Measurements from ENCODE around the gene MTUS2.
"Not testable (repeated sequence)": the region's sequence is repeated elsewhere in the genome, so short reads cannot be mapped to it uniquely, and the experiment has no call there.

Gene MTUS2

DNA sequence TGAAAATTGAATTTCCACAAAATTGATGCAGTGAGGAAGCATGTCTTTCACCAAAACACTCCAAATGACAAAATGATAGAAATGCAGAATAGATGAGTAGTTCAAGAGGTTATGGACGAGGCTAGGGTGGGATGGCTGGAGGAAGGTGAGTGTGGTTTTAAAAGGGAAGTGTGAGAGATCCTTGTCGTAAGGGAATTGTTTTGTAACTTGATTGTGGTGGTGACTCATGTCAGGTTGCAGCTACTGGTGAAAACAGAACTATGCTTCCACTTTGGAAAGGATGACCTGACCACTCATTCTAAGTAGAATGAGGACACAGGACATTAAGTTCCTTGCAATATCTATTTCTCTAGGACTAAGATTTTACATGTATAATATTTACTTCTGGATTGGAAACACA, 345.7 kb downstream of the MTUS2 start:
- DNase-seq (ENCODE audit: low read depth), result no peak

DNA sequence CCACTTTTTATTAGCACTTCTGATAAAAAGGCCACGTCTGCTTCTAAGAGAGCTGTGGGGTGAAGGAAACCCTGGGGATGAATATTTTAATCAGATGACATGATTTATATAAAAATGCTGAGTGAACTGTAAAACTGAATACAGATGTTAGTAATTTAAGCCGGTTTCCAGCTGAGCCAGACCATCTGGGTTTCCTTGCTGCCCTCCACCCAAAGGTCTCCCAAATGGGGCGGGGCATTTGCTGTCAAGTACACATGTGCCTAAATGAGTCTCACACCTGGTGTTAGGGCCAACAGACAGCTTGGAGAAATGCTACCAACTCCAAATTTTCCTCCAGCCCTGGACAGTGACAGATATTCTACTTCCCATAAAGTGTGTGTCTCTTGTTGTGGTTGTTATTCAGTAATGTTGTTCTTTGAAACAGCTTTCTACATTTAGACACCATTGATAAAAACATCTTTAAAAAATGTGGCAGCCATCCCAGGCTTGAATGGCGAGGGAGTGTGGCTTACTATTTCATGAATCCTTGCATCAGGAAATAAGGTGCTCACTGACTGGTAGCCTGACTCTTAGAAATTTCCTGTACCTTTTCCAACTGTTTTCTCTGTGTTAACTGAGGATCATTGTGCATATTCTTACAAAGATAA, 350.4 kb downstream of the MTUS2 start:
- DNase-seq (ENCODE audit: low read depth), result no peak

DNA sequence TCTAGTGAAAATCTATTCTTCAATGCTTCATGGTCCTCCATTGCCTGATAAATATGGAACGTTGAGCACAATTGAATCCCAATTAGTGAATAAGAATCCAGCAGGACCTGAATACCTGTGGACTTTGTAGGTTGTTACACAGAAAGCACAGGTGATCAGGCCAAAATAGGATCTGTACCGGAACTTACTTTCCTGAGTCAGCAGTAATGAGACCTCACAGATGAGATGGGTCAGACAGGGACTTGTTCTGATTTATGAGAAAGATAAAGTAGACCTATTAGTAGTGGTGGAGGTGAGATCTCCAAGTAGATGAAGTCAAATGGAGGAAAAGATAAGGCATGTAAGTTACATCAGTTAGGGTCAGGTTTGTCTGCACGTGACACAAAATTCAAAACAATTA, 351.1 kb downstream of the MTUS2 start:
- DNase-seq (ENCODE audit: low read depth), result no peak

DNA sequence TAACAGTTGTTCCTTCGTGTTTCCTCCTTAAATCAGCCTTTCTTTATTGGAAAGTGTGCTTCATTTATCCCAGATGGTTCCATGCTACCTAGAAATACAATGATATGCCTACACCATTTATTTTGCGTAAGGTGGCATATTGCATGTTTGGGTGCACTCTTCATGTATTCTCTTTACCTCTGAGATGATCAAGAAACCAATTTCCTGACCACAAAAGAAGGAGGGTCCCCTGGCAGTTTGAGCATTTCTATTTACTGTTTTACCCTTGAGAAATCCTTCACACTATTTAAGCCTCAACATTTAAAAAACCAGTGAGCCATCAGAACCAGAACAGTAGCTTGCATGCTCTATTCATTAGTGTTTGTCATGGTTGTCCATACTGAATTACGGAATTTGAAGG, 354.0 kb downstream of the MTUS2 start:
- no peak for DNase-seq (ENCODE audit: low read depth)

DNA sequence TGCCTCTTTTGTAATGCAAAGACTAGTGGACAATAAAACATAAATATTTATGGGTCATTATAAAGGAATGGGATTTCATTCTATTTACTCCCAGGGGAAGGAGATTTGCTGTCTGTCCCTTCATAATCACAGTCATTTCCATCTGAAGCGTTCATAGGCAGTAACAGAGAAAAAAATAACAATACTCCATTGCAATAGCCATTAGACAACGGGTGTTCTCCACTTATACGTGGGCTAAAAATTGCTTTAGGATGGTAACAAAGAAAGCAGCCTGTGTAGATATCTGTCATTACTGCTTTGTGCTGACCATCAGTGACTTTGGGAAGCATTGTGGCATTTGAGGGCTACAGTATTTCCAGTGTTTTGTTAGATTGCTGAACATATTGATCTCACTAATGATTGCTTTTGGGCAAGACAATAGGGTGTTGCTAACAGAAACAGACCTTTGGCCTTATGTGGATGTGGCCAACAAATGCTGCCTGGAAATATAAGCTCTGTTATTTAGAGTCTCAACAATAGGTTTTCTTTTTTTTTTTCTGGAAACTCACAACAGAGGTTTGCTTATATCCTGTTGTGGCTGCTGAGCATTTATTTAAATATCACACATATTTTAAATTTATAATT, 355.2 kb downstream of the MTUS2 start:
- DNase-seq (ENCODE audit: low read depth), result no peak

DNA sequence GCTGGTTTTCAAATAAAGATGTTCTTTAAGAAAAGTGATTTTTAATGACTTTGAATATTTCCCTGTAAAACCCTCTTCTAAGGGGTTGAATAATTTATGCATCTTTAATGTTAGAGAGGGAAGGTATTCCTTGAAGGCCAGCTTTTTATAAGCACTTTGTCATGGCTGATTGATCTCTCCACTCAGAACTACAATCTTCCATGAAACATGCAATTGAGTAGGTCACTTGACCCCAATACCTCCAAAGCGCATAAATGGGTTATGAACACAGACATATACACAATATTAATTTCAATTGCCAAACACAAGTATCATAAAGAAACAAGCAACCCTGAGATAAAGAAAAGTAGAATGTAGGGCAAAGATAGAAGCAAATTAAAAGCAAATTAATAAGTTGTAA, 359.9 kb downstream of the MTUS2 start:
- no peak for DNase-seq (ENCODE audit: low read depth)

DNA sequence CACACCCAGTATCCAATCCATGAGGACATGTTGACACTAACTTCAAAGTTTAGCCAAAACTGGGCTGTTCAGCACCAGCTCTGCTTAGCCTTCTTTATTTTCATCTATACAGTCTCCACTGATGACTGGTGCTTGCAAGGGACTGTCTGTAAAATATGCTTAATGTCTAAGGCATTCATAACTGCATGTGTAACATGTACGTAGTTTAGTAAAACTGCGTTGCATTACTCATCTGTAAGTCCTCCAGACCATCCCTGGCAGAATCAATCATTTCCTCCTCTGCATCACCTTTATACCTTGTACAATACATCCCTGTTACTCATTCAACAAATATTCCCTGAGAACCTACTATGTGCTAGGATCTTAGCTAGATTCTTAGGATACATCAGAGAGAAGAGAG, 362.1 kb downstream of the MTUS2 start:
- no peak for DNase-seq (ENCODE audit: low read depth)

DNA sequence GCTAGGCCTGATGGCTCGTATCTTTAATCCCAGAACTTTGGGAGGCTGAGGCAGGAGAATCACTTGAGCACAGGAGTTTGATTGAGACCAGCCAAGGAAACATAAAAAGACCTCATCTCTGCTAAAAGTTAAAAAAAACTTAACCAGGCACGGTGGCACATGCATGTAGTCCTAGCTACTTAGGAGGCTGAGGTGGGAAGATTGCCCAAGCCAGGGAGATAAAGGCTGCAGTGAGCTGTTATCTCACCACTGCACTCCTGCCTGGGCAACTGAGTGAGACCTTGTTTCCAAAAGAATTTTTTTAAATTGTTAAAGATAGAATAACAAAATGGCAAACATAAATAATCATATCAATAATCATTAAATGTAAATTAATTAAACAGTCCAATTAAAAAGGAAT, 365.8 kb downstream of the MTUS2 start:
- DNase-seq (ENCODE audit: low read depth), result no peak

DNA sequence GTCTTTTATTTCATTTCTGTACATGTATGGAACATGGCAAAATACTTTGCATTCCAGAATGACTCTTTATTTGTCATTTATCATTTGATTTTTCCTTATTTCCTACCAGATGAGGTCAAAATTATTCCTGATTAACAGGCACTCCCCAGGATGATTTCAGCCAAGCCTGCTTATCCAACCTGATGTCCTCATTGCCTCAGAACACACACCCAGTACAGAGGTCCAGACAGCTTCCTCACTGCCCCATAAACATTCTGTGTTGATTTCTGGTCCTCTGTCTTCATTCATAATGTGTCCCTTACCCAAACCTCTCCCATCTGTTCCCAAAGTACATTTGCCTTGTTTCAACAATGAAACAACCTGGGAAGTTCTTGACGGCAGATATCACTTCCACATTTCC, 367.4 kb downstream of the MTUS2 start:
- no peak for DNase-seq (ENCODE audit: low read depth)

DNA sequence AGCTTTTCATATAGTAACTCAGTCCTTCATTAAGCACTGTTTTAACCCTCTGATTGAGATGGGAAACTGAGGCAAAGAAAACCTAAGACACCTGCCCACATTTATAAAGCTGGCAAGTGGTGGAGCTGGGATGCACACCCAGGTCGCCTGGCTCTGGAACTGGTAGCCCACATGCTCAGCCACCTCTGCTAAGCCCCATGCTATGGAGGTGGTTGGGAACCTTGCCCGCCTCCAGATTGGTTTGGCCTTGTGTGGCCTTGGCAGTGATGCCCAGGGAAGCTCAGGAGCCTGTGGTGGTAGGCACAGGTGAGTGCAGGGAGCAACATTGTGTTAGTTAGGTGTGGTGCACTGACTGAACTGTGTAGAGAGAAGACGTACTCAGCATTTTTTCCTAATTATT, 370.2 kb downstream of the MTUS2 start:
- DNase-seq (ENCODE audit: low read depth), result no peak

DNA sequence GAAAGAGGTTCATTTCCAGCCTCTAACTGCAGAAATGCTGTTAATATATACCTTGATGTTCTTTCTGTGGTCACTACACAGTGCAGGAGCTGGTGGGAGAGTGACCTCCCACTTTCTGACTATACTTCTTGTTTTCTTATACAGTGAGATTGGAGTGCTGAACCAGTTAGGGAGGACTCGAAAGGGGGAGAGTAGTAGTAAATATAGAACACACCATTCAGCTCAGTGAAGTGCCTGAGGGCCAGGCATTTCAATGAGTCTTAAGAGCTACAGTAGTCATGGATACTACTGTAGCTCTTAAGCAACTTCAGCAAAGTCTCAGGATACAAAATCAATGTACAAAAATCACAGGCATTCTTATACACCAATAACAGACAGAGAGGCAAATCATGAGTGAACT, 372.9 kb downstream of the MTUS2 start:
- no peak for DNase-seq (ENCODE audit: low read depth)

DNA sequence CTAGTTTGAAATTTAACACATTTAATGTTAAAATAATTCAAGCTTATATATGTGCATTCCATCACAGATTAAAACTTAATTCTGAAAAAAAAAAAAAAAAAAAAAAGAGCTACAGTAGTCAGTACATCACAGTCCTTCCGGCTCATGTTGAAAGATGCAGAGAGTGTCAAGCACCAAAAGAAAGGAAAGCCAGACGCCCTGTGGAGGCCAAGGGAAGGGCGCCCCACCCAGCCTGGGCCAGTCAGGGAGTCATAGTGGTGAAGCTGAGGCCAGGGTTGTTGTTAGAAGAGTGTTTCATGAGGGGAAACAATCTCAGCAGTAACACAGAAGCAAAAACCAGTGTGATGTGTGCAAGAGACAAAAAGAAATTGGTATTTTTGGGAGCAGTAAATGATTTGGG, 375.3 kb downstream of the MTUS2 start:
- no peak for DNase-seq (ENCODE audit: low read depth)

DNA sequence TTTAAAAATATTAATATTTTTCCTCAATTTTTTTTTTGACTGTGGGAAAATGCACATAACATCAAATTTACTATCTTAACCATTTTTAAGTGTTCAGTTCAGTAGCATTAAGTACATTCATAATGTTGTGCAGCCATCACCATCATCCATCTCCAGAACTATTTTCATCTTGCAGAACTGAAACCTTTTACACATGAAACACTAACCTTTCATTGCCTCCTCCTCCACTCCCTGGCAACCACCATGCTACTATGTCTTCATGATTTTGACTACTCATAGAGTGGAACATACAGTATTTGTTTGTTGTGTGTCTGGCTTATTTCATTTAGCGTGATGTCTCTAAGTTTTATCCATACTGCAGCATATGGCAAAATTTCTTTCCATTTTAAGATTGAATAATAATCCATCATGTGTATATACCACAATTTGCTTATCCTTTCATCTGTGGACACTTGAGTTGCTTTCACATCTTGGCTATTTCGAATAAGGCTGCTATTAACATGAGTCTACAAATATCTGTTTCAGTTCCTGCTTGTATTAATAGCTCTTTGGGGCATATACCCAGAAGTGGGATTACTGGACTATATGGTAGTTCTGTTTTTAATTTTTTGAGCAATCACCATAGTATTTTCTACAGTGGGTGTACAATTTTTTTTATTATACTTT, 376.4 kb downstream of the MTUS2 start:
- no peak for DNase-seq (ENCODE audit: low read depth)

DNA sequence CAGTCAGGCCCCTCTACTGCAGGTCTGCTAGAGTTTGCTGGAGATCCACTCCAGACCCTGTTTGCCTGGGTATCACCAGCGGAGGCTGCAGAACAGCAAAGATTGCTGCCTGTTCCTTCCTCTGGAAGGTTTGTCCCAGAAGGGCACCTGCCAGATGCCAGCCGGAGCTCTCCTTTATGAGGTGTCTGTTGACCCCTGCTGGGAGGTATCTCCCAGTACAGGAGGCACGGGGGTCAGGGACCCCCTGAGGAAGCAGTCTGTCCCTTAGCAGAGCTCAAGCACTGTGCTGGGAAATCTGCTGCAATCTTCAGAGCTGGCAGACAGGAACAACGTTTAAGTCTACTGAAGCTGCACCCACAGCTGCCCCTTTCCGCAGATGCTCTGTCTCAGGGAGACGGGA, 382.6 kb downstream of the MTUS2 start:
- DNase-seq (ENCODE audit: low read depth), result not testable (repeated sequence)

DNA sequence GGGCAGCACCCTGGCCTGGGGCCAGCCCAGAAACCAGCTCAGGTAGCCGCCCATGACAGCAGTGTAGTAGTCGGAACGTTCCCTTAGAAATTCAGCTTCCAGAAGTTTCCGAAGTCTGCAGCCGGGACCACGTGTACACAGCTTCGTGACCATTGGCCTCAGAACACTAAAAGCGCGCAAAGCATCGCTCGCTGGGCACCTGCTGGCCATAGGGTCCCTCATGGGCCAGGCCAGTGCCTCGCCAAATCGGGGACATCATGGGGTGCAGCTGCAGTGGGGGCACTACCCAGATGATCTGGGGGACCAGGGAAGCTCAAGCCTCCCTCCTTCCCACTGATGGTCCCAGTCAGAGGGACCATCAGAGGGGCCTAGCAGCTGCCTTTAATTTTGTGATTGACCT, 384.5 kb downstream of the MTUS2 start:
- no peak for DNase-seq (ENCODE audit: low read depth)

DNA sequence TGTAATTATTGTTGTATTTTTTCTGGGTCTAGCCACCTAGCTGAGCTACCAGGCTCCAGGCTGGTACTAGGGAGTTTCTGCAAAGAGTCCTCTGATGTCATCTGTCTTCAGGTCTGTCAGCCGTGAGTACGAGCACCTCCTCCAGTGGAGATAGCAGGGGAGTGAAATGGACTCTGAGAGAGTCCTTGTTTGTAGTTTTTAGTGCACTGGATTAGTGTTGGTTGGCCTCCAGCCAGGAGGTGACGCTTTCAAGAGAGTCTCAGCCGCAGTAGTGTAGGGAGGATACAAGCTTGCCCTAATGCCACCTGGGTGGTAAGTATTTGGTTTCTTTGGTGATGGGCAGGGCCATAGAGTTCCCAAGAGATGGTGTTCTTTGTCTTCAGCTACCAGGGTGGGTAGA, 390.5 kb downstream of the MTUS2 start:
- no peak for DNase-seq (ENCODE audit: low read depth)

DNA sequence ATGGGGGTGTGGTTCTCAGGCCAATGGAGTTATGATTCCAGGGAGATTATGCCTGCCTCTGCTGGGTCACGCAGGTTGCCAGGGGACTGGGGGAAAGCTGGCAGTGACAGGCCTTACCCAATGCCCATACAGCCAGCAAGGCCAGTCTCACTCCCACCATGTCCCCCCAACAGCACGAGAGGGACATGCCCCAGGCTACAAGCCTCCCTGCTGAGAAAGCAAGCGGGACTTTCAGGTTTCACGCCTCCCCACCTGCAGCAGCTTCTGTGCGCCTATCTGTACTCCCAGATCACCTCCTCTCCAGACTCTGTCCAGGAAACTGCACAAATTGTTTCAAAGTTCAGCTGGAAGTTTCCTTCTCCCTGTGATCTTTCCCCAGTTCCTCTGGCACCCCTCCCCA, 391.0 kb downstream of the MTUS2 start:
- not testable (repeated sequence) for DNase-seq (ENCODE audit: low read depth)

DNA sequence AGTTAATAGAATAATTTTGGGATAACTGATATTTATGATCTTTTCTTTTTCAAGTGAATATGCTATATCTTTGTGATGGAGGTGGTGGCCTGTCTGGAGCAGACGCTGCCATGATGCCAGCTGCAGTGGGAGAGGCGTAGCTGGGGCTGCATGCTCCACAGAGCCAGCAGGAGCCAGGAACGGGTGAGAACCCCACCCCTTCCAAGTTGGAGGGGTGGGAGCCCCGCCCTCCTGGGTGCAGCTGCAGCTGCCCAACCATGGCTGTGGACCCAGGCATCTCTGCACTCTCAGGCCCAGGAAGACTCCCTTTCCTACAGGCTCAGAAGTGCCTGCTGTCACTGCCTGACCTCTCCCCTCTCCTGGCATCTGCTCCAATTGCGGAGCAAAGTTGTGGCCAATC, 402.3 kb downstream of the MTUS2 start:
- no peak for DNase-seq (ENCODE audit: low read depth)

DNA sequence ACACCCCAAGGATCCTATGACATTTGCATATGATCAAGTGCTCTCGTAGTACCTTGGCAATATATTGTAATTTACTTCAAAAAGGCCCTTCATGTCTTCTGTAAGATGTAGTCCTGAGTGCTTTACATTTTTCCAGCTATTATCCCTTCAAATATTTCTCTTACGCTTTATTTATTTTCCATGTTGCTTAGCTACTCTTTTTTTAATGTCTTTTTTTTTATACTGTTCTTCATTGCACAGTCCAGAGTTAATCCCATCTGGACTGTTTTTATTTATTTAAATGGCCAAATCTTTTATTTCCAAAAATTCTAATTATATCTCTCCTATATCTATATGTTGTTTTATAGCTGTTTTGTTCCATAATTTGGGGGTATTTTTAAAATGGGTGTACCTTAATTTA, 404.1 kb downstream of the MTUS2 start:
- no peak for DNase-seq (ENCODE audit: low read depth)

DNA sequence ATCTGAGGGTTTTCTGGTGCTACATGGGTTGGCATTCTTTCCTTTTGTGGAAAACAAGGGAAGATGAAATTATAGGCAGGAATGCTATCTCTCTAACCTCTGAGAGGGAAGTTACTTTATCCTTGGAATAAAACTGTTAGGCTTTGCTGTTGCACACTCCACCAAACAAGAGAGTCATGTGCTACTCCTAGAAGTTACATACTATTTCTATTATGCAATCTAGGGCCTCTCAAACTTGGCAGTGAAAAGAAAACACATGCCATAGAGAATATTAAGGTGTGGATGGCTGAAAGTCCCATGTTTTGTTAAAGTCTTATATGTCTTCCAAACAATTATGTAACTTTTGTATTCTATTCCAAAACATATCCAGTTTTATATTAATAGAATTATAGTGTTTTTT, 407.4 kb downstream of the MTUS2 start:
- no peak for DNase-seq (ENCODE audit: low read depth)

DNA sequence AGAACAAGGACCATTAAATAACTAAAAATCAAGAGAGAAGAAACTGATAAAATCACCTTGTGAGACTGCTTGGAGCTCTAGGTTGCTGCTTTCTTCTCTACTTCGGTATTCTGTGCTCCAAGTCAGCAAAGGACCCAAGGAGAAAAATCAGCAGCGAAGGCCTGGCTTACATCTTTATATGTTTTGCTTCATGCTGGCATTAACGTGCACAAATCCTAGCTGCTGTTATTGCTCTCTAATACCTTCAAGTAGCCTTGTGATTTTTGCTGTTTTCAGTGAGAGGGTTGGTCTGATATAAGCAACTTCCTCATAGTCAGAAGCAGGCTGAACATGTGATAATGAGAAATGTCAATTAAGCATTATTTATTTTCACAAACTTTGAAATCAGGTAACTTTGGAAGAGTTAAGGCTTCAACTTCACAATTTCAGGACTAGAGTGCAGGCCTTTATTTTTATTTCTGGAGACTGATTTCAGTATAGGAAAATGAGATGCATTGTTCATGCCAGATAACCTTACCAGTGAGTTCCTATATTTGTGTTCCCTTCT, 410.2 kb downstream of the MTUS2 start:
- DNase-seq (ENCODE audit: low read depth), result no peak

DNA sequence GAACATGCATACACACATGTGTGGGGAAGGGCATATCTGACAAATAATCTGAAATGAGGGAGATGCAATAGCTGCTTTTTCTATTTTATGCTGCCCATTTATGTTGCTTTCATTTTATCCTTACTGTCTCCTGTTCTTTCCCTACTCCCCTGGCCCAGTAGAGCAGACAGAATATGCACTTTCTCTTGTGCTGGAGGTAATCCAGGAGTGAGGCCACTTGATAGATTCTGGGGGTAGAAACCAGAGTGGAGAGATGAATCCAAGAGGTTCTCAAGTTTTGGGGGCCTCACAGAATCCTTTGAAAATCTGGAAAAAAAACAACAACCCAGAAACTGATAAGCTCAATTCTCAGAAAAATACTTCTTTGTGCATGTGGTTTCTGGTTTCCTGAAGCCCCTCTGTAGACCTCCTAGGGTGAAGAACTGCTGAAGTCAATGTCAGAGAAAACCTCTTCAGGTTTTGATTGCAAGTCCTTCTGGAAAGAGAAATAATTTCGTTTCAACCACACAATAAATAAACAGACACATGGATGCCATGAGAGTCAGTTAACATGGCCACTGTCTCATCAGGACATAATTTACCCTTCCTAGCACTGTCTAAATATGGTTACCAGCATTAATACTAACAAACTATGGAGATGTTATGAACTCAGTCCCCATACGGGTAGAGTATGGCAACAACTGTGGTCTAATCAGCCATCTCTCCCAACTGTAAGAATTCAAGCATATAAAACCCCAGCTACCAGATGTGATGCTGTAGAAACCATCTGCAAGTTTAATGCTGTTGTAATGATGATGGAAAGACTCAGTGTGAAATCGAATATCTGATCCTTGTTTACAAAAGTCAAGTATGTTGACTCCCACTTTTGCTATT, 419.8 kb downstream of the MTUS2 start:
- no peak for DNase-seq (ENCODE audit: low read depth)

All from HS-27A (cell line).